SK-N-SH treated with all-trans-retinoic acid at 6 μM for 48 hours (cell line): ENCODE measurements around the gene S1PR3.

Experiments used
- ATAC-seq: fragments of 200-7000 bp; cut with Tn5 transposase; 3 replicates; pipeline ENCODE4 v1.9.1; 2020; ENCODE audit warnings: mild to moderate bottlenecking, moderate library complexity
- ARNTL ChIP-seq: fragments of 450-650 bp; formaldehyde crosslinking; IDR thresholded peaks from 2 replicates; pipeline ENCODE4 v1.5.0; 2020; ENCODE audit warnings: low read depth, mild to moderate bottlenecking, moderate library complexity, borderline replicate concordance
- BACH2 ChIP-seq: fragments of 250-450 bp; sonication (Bioruptor Pico); IDR thresholded peaks from 2 replicates; pipeline ENCODE4 v1.9.0; 2021; ENCODE audit warnings: mild to moderate bottlenecking, borderline replicate concordance
- CREB5 ChIP-seq: fragments of 250-450 bp; sonication (Bioruptor Pico); IDR thresholded peaks from 2 replicates; pipeline ENCODE4 v1.5.1; 2020; ENCODE audit warnings: low read depth, mild to moderate bottlenecking, moderate library complexity
- CSDC2 ChIP-seq: fragments of 250-450 bp; sonication (Bioruptor Pico); IDR thresholded peaks from 2 replicates; pipeline ENCODE4 v1.5.0; 2020; ENCODE audit warnings: mild to moderate bottlenecking, moderate library complexity
- ESRRG ChIP-seq: fragments of 250-450 bp; sonication (Bioruptor Pico); IDR thresholded peaks from 2 replicates; pipeline ENCODE4 v1.6.1; 2021; ENCODE audit warnings: mild to moderate bottlenecking
- GLIS3 ChIP-seq: fragments of 250-450 bp; sonication (Bioruptor Pico); IDR thresholded peaks from 2 replicates; pipeline ENCODE4 v1.5.0; 2020; ENCODE audit warnings: mild to moderate bottlenecking, moderate library complexity
- ISL1 ChIP-seq: fragments of 250-450 bp; sonication (Bioruptor Pico); IDR thresholded peaks from 2 replicates; pipeline ENCODE4 v2.1.2; 2022; ENCODE audit warnings: mild to moderate bottlenecking, moderate library complexity
- OSR1 ChIP-seq: fragments of 250-450 bp; sonication (Bioruptor Pico); IDR thresholded peaks from 2 replicates; pipeline ENCODE4 v1.8.0; 2022; ENCODE audit warnings: moderate library complexity, mild to moderate bottlenecking, inconsistent platforms
- PATZ1 ChIP-seq: fragments of 250-450 bp; sonication (Bioruptor Pico); IDR thresholded peaks from 2 replicates; pipeline ENCODE4 v1.8.0; 2020; ENCODE audit warnings: mild to moderate bottlenecking, moderate library complexity, borderline replicate concordance
- PPARA ChIP-seq: fragments of 250-450 bp; sonication (Bioruptor Pico); IDR thresholded peaks from 2 replicates; pipeline ENCODE4 v1.5.0; 2020; ENCODE audit warnings: mild to moderate bottlenecking, borderline replicate concordance
- TCF4 ChIP-seq: fragments of 250-450 bp; sonication (Bioruptor Pico); IDR thresholded peaks from 2 replicates; pipeline ENCODE4 v1.8.0; 2021; ENCODE audit warnings: mild to moderate bottlenecking, moderate library complexity, borderline replicate concordance
- TOX ChIP-seq: fragments of 250-450 bp; sonication (Bioruptor Pico); IDR thresholded peaks from 2 replicates; pipeline ENCODE4 v1.8.0; 2021; ENCODE audit warnings: mild to moderate bottlenecking, moderate library complexity, borderline replicate concordance
- TSHZ2 ChIP-seq: fragments of 250-450 bp; sonication (Bioruptor Pico); IDR thresholded peaks from 2 replicates; pipeline ENCODE4 v1.5.0; 2020; ENCODE audit warnings: mild to moderate bottlenecking, moderate library complexity
- ZC3H10 ChIP-seq: fragments of 250-450 bp; sonication (Bioruptor Pico); IDR thresholded peaks from 2 replicates; pipeline ENCODE4 v1.5.1; 2021; ENCODE audit warnings: mild to moderate bottlenecking, moderate library complexity
- ZFP3 ChIP-seq: fragments of 250-450 bp; sonication (Bioruptor Pico); IDR thresholded peaks from 2 replicates; pipeline ENCODE4 v1.5.0; 2020; ENCODE audit warnings: mild to moderate bottlenecking, moderate library complexity
- ZFP30 ChIP-seq: fragments of 450-650 bp; formaldehyde crosslinking; IDR thresholded peaks from 2 replicates; pipeline ENCODE4 v1.5.0; 2022; ENCODE audit warnings: mild to moderate bottlenecking, moderate library complexity
- ZNF565 ChIP-seq: fragments of 450-650 bp; formaldehyde crosslinking; conservative IDR thresholded peaks from 2 replicates; pipeline ENCODE4 v1.5.0; 2020; ENCODE audit warnings: low read depth, mild to moderate bottlenecking, moderate library complexity
- ZNF8 ChIP-seq: fragments of 450-650 bp; formaldehyde crosslinking; IDR thresholded peaks from 2 replicates; pipeline ENCODE4 v1.5.0; 2020; ENCODE audit warnings: mild to moderate bottlenecking, moderate library complexity
- TF ChIP-seq, protein P1 (sequence below): fragments of 250-450 bp; sonication (Bioruptor Pico); IDR thresholded peaks from 2 replicates; pipeline ENCODE4 v1.8.0; 2021; ENCODE audit warnings: low read depth, mild to moderate bottlenecking, moderate library complexity, borderline replicate concordance
- TF ChIP-seq, protein P2 (sequence below): fragments of 250-450 bp; sonication (Bioruptor Pico); IDR thresholded peaks from 2 replicates; pipeline ENCODE4 v1.5.1; 2021; ENCODE audit warnings: mild to moderate bottlenecking, moderate library complexity

Gene S1PR3

GRCh38 chr9:88983865-88984542 is 7.3 kb upstream of the S1PR3 start:
- ATAC-seq = no peak
- TF ChIP-seq TCF4 (no peak), ZFP30 (no peak)

GRCh38 chr9:88984543-88984883 is 6.8 kb upstream of the S1PR3 start:
- no peak for ATAC-seq
- TF ChIP-seq, protein P1, sequence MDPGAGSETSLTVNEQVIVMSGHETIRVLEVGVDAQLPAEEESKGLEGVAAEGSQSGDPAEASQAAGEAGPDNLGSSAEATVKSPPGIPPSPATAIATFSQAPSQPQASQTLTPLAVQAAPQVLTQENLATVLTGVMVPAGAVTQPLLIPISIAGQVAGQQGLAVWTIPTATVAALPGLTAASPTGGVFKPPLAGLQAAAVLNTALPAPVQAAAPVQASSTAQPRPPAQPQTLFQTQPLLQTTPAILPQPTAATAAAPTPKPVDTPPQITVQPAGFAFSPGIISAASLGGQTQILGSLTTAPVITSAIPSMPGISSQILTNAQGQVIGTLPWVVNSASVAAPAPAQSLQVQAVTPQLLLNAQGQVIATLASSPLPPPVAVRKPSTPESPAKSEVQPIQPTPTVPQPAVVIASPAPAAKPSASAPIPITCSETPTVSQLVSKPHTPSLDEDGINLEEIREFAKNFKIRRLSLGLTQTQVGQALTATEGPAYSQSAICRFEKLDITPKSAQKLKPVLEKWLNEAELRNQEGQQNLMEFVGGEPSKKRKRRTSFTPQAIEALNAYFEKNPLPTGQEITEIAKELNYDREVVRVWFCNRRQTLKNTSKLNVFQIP (CRISPR knock-in tag) = no peak
- TF ChIP-seq ZC3H10 = no peak
- no peak for TF ChIP-seq CREB5 (CRISPR knock-in tag)
- TF ChIP-seq, protein P2, sequence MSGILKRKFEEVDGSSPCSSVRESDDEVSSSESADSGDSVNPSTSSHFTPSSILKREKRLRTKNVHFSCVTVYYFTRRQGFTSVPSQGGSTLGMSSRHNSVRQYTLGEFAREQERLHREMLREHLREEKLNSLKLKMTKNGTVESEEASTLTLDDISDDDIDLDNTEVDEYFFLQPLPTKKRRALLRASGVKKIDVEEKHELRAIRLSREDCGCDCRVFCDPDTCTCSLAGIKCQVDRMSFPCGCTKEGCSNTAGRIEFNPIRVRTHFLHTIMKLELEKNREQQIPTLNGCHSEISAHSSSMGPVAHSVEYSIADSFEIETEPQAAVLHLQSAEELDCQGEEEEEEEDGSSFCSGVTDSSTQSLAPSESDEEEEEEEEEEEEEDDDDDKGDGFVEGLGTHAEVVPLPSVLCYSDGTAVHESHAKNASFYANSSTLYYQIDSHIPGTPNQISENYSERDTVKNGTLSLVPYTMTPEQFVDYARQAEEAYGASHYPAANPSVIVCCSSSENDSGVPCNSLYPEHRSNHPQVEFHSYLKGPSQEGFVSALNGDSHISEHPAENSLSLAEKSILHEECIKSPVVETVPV = no peak
- TF ChIP-seq PATZ1 (CRISPR knock-in tag) = no peak
- TF ChIP-seq GLIS3 = no peak
- TF ChIP-seq OSR1 = no peak
- no peak for TF ChIP-seq ESRRG (CRISPR knock-in tag)
- no peak for TF ChIP-seq CSDC2 (CRISPR knock-in tag)
- TF ChIP-seq BACH2 (CRISPR knock-in tag) = no peak
- TF ChIP-seq, all 23 proteins: peak for 0

DNA sequence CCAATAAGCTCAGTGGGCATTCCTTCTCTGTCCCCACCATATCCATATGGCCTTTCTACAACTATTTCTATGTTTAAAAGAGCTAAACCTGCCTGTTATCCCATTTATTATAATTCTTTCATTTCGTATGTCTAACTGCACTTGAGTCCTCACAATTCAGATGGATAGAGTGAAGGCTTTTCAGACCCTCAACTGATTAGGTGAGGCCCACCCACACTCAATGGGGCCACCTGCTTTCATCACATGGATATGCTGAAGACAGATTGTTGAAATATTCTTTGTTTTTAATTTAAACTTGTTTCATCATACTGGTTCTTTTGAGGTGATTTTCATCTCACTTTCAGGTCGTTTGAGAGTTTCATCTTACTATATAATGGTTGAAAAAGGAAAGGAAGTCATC is 5.7 kb upstream of the S1PR3 start:
- ATAC-seq = no peak
- TF ChIP-seq PPARA (CRISPR knock-in tag) (no peak), TSHZ2 (CRISPR knock-in tag) (no peak), OSR1 (no peak)

DNA sequence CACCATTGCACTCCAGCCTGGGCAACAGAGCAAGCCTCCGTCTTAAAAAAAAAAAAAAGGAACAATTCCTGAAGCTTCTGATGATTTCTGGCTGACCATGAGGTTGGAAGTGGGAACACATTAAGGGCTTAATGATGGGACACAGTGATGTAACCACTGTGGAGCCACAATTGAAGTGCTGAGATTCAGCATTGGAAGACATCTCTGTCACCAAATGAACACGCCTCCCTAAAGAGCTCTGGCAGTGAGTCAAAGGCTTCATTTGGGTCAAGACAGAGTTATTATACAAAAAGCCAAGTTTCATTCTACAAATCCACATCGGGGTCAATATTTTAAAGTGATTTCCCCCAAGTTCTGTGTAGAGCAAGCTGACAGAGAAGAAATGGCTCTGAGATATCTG is 4.5 kb upstream of the S1PR3 start:
- ATAC-seq = no peak
- TF ChIP-seq ZFP30 (no peak), TOX (no peak)
- TF ChIP-seq, all 23 proteins: peak for 0

DNA sequence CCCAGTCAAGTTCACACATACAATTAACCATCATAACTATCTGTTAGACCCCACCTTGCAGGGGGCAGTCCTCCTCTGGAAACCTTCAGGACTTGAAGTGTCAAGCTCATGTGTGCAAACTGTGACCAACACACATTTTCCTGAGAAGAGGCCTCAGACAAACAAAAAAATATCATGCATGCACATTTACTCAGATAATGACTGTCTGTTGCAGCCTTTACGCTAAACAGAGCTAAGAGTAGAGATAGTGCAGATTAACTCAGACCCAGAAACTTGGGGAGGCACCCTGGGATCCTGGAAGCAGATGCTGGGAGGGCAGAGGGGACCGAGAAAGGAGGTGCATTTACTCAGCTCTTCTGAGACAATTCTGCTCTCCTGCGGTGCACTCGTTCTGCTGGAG is 3.6 kb upstream of the S1PR3 start:
- ATAC-seq = no peak
- TF ChIP-seq BACH2 (CRISPR knock-in tag) = no peak
- TF ChIP-seq ZFP3 (CRISPR knock-in tag) = no peak
- no peak for TF ChIP-seq ZNF8 (CRISPR knock-in tag)
- TF ChIP-seq ZNF565 (CRISPR knock-in tag) = no peak
- TF ChIP-seq ZFP30 = no peak
- no peak for TF ChIP-seq ARNTL
- no peak for TF ChIP-seq OSR1
- no peak for TF ChIP-seq PATZ1 (CRISPR knock-in tag)
- TF ChIP-seq ISL1 (CRISPR knock-in tag) = no peak
- no peak for TF ChIP-seq CSDC2 (CRISPR knock-in tag)
- no peak for TF ChIP-seq ESRRG (CRISPR knock-in tag)
- TF ChIP-seq PPARA (CRISPR knock-in tag) = no peak
- TF ChIP-seq CREB5 (CRISPR knock-in tag) = no peak
- no peak for TF ChIP-seq ZC3H10
- TF ChIP-seq, protein P2 = no peak
